HG02870 (cell line): Measurements from ENCODE around the gene ENO4.

Source experiments
- ATAC-seq: cut with Tn5 transposase; IDR thresholded peaks from one replicate; pipeline ENCODE4 v1.9.1; 2021; ENCODE audit warnings: mild to moderate bottlenecking, moderate library complexity; ENCODE audit not compliant: unreplicated experiment

Gene ENO4

DNA sequence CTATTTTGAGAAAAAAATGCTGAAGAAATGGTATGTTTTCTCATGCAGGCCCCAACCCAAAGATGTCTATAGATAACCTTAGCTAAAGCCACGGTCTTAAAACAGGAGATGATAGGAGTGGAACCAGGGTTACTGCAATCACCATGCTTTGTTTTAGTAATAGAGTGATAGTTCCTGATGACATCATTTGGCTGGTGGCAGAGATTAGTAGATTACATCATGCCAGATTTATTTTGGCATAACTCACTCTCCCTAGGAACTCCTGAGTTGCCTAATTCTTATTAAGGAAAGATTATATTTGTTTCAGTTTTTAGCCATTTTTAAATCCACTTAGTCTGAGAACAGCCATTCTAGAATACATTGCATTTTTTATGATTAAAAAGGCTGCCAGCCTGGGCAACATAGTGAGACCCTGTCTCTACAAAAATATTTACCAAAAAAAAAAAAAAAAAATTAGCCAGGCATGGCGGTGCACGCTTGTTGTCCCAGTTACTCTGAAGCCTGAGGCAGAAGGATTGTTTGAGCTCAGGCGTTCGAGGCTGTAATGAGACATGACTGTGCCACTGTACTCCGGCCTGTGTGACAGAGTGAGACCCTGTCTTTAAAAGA is 17.8 kb downstream of the ENO4 start:
- ATAC-seq, result no peak

DNA sequence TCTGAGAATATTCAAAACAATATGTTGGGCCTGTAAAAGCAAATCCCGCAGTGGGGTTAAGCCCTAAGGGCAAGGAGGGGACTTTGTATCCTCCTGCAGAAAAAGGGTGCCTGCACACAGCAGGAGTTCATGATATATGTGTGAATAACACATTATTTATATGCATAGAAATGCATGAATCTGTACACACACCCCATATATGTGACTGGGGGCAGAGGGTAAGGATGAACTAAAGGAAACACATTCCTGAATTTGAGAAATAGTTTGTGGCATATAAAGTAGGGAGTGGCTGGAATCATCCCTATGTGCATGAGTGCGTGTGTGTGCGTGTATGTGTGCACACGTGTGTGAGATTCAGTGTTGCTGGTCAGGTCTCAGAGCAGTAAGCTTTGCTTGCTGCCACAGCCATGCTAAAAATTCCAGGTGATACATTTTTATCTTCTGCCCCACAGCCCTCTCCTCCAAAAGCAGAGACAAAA is 18.9 kb downstream of the ENO4 start:
- no peak for ATAC-seq

DNA sequence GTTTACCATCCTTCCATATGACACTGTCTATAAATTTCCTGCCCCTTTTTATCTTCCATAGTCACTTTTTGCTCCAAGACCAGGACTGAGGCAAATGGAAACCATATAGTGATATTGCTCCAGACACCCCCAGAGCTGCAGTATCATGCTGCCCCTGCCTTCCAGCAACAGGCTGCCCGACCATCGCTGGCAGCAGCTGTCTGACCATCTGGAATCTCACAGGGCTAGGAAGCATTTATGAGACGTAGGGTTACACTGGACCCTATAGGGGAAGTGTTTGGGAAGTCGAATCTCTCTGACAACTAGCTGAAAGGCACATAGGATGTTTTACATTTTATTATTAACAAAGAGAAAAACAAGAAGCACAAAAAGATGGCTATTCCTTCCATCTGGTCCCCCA is 19.4 kb downstream of the ENO4 start:
- no peak for ATAC-seq

DNA sequence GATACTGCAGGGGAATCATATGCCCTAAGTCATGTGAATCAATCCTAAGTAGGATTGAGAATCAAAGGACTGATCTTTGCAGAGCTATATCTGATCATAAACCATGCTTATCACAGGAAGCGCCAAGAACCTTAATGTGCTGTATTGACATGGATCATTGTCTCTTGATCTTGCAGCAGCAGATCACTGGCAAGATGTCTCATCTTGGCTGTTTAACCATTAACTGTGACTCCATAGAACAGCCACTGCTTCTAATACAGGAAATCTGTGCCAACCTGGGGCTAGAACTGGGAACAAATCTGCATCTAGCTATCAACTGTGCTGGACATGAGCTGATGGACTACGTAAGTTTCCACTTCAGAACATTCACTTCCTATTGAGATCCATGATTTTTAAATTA is 21.6 kb downstream of the ENO4 start:
- no peak for ATAC-seq

DNA sequence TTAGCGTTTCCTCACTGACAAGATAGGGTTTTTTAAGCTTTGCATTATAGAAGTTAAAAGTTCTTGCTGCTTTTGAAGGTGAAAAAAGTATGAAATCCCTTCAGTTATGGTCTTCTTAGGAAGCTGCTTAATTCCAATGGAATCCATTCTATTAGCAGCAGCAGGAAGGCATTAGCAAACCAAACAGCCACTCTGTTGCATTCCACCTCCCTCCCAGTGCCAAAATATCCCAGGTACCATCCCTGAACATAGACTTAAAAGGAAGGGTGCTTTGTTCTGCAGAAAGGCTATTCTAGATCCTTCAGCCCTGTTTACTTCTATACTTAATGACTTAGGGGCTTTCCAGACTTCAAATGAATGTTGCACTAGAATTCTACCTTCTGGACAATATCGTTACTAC is 23.8 kb downstream of the ENO4 start:
- no peak for ATAC-seq

DNA sequence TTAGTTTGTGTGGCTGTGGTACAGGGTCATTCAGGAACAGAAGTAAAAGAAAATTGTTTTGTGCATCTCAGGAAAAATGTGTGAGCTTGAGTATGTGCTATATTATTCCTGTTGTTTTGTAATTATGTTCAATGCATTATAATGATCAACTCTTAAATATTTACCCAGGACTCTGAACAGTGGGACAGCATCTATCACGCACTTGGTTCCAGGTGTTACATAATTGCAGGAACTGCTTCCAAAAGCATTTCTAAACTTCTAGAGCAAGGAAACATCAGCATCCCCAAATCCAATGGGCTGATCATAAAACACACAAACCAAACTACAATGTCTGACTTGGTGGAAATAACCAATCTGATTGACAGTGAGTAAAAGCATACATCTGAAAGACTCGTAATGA is 26.6 kb downstream of the ENO4 start:
- ATAC-seq, result no peak

DNA sequence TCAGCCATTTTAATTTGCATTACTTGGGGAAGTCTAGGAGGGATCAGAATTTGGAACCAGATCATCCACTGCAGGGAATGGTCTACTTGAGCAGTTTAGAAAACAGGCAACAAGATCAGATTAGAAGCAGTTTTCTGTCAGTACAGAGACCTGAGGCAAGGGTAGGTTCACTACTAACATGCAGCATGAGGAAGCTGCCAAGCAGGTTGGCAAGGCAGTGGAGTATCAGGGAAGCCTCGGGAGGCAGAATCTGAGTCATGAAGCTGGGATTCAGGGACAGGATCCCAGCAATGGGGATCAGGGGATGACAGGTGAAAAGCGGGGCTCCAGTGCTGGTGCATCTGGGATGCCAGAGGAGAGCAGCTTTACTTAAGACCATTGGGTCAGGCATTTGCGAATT is 28.1 kb downstream of the ENO4 start:
- no peak for ATAC-seq

DNA sequence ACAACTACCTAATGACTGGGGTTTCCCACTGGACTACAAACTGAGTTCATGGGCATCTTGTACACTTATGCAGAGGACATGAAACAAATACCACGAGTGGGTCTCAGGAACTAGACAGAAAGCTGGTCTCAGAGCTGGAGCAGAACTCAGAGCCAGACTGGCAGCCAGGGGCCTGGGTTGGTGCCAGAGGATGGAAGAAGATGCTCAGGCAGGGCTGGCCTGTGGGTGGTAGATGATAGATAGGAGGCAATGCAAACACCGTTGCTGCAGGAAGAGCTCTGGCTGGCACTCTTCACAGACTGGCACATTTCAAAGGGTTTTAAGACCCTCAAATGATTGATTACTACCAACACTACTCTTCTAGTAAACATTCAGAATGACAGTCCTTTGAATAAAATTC is 28.8 kb downstream of the ENO4 start:
- ATAC-seq, result no peak

DNA sequence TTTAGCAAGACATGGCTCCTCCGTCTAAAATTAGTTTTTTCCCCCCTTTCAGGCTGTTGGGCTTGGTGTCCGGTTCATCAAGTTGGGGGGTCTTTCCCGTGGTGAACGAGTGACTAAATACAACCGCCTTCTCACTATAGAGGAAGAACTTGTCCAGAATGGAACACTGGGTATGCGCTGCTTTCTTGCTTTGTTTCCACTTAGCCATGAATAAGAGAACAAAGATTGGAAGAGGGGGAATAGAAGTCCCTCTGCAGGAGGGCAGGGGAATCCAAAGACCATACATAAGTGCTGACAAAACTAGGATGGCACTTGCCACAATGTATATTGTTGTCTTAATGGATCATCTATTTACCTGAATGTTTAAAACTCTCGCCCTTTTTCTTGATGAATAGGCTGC is 30.5 kb downstream of the ENO4 start:
- no peak for ATAC-seq

DNA sequence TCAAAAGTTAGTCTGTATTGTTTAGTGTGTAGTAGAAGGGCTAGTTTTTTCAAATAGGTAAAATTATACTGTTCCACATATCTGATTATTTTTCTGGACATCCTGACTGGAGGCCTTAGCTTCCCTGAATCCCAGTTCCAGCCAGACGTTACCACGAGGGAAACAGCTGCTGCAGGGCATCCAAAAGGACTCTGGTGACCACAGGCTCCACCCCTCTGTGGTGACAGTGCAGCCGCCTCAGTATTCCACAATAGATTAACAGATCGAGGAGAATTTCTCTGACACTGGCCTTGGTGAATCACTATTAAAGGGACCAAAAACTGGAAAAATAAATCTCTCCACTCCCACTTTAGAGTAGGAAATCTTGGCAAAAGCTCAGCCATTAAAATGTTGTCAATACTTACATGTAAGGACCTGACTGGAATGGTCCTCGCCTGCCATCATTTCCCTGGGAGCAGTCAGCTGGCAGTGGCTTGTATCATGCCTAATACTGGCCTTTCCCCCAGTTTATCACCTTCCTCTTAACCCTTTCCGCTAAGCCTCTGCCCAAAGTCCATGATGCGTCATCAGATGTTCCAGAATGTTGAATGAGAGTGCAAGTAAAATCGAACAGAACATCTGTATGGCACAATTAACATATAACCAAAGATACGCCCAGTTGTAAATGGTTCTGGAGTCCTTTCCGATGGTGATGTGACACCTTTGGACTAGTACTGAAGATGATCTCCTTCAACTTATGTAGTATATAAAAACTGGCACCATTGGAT is 31.6 kb downstream of the ENO4 start:
- no peak for ATAC-seq

DNA sequence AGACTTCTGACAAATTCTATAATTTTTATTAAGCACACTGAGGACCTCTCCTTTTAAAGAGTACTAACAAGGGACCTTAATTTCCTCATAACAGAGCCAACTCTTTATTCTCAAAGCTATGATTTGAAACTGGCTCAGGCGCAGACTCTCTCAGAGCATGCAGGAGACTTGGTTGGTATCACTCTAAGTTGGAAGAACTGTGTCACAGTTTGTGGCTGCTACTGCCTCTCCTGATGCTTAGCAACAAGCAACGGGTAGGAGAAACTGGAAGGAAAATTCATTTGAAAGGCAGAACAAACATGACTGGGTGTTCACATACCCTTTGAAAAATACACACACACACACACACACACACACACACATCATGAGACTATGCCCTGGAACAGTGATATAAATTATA is 33.3 kb downstream of the ENO4 start:
- no peak for ATAC-seq

DNA sequence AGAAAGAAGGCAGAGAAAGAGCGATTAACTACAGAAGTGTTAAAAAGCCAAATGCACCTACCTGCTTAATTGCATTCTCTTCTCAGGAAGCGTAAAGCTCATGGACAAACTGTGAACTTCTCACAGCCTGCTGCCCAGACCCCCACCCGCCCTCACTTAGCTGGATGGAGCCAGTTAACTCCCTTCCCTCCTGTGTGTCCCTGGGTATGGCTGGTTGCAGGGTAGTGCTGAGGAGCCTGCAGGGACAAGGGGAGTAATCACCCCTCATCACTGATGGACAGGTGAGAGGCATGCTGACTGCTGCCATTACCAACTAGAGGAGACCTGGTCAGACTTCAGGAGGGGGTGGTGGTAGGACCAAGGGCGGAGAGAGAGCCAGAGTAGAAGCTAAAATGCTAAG is 37.5 kb downstream of the ENO4 start:
- ATAC-seq, result no peak

DNA sequence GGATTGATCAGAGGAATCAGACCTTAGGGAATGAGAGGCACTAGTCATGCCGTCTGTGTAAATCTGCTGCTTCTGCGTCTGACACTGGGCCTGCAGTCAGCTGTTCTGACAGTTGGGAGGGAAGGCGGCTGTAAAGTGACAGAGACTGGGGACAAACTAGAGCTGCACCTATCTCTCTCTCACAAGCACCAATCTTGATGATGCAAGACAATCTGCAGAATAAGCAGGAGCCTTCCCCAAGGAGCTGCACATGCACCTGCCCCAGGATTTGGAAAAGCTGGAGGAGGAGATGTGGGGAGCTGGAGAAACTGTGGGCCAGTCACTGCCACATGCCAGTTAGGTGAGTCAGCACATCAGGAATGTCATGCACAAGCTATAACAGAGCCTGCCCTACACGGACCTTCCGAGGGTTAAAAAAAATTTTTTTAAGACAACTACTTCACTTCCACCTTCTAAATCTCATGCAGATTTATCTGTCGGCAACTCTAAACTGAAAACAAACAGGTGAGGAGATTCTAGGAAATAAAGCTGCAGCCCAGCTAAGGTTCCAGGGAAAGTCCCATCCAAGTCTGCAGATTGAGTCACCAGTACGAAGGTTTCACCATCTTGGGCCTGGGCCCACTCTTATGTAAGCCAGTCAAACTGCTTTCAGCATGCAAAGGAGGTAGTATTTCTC is 39.2 kb downstream of the ENO4 start:
- ATAC-seq, result no peak

DNA sequence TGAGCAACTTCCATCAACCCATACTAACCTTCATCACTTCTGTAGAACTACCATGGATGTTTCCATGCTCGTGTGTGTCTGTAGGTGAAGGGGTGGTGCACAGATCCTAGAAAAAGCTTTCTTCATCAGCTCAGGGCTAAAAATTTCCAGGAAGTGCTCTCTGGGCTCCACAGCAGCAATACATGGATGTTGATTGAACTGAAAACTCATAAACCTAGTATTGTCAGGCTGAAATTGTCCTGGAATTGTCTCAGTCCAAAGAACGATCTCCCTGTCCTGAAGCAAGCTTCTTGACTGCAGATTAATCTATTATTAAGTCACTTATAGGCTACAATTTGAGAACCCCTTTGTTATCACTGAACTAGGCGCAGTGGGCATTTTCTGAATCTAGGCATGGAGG is 39.8 kb downstream of the ENO4 start:
- no peak for ATAC-seq

DNA sequence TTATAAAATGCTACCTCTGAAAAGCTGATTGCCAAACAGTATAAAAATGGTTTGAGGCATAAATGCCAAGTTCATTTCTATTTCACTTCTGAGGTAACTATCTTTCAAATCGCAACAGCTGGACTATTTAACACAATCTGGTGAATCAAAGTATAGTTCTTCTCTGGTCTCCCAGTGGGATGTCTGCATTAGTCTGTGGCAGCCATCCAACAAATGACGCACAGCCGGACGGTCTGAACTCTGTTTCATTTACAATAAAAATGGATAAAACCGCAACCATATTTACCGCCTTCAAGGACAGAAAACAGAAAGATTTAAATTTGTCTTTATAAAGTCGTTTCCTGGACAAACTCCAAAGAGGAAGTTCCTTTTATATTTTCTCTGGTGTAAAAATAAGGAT is 41.9 kb downstream of the ENO4 start:
- ATAC-seq, result no peak

DNA sequence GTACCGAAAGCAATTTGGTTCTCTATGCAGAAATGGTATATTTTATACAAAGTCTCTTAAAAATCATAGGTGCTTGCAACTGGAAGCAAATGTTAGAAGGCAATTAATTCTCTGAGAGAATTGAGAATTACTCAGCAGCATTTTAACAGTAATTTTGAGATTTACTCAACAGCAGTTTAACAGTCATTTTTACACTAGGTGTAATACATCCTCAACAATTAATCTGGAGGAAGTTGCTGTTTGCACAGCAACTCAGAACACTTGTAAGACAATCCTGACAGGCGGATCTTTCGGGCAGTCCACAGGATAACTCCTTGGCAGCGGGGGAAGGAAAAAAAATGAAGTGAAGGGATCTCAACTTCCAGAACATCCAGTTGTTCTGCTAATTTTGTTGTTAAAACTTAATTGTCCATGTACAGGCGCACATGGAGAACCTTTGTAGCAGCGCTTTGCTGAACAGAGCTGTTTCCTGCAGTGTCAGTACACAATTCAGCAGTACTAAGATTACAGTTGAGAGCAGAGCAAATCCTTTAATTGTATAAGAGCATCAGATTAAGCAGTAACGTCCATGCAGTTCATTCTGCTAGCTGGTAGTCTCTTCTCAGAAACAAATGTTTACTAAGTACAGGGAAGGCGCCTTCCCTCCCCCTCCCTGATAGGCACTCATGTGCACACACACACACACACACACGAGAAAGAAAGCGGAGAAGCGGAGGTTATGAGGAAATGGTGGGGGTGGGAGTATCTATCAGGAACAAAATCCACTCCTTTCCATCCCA is 43.8 kb downstream of the ENO4 start:
- no peak for ATAC-seq

DNA sequence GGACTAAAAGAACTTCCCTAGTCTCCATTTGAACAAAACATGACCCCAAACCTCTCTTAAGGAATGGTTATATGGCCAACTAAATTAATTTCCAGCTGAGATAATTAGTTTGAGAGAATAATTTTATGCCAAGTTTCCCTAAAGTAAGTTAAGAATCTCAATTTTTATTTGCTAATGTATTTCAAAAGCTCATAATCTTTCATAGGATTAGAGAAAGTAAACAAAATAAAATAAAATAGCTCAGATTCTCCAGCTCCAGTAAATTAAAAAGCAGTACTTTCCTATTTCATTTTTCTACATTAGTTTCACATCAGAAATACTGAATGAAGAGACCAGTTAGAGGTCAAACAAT is 44.4 kb downstream of the ENO4 start:
- ATAC-seq, result no peak

DNA sequence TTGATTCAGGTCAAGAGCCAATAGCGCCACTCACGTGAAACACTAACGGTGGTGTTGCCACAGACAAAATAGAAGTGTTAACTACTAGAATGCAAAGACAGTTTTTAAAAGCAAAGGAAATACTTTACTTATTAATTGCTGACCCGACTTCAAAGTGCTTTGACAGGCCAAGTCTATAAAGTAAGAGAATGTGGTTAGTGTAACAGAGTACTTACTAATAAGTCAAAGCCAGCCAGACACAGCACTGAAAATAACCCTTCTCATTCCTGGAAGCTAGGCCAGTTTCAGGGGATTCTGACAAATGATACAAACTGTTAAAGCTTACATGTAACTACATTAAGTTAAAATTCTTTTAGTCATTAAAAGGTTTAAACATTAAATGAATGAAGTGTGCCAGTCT is 50.3 kb downstream of the ENO4 start:
- no peak for ATAC-seq

DNA sequence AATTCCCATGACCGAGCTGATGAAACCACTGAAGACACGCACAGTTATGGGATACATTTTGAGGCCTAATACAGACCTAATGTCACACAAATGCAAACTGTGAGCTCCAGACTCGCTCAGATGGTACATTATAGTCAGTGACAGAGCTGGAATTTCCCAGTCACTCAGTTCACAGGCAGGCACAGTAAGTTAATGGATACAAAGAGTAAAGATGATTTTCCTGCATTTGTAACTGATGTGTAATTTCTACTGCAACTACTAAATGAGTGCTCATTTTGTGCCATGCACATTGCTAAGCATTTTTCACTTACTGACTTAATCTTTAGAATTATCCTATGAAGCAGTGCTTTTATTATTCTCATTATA is 56.5 kb downstream of the ENO4 start:
- ATAC-seq, result no peak

DNA sequence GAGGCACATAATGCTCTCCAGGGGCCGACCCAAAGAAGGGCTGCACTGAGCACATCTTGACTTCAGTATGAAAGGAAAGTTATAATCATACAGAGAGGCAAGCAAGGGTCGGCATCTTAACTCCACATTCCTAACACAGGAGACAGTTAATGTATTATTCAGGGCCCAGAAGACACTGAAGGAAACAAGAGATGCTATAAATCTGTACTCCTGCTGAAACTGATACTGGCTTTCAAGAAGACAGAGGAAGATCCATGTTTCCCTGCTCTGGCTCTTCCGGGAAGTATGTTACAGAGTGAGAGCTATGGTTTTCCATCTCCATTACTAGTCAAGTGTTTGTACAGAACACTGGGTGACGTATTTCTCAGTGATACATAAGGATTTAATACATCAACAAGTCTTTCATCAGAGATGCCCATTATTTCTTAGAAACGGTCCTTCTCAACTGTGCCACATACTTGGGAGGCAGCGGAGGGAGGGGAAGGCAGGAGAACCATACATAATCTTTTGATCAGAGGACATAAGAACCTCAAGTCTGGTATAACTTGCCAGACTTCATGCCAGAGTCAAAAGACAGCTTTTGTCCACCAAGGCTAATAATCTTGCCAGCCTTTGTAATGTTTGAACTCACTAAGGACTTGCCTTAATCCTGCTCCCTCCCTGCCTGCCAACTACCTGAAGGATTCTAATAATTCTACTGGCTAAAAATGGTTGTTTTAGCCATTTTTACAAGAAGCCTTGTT is 58.1 kb downstream of the ENO4 start:
- ATAC-seq, result no peak

DNA sequence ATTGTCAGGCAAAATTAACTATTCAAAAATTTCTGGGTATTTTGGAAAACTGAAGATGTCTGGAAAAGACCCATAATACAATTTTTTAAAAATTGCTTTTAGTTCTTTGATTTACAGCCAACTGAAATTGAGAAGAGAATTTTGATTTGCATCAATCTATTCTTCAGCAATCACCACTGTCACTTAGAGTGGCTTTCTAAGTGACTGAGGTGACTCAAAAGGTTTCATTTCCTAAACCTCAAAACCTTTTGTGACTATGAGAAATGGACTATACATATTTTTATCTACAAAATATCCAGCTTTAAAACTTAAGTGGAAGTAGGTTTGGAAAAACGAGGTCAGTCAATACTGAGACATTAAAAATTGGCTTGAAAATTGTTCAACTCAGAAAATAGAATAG is 60.0 kb downstream of the ENO4 start:
- ATAC-seq, result no peak
